ENCODE data around the gene MFNG. TPM values are rescaled to one million over a fixed set of nuclear protein-coding genes. Genes with fewer than 3 reads are reported as not detected.

The MFNG gene
- total RNA-seq, 1 experiment from 2014 or later = 4.5 TPM

- Histone ChIP-seq H3K9ac (ENCODE audit: low read length) (no peak overlapping the region), H3K9me3 (ENCODE audit: control insufficient read depth in 1 of 2, insufficient read depth in 1 of 2, low read depth in 1 of 2, low read length in 2 of 2) (no peaks in the 10 kb centered on the region), H3K4me1 (ENCODE audit: control insufficient read depth in 1 of 2, insufficient read depth in 2 of 2, low read length in 2 of 2) (peaks cover 23 to 44% of the 10 kb centered on the region in 2 experiments), H3K4me3 (replicated peaks in 1 of 2; ENCODE audit: low read depth in 1 of 2, low read length in 2 of 2) (no peak overlapping the region), H3K79me2 (ENCODE audit: insufficient read depth, low read length) (peaks cover 16% of the 10 kb centered on the region; the same call in 1 of the 2 replicates), H2AFZ (ENCODE audit: low read depth, low read length, poor library complexity, severe bottlenecking) (no peak overlapping the region), H4K20me1 (ENCODE audit: insufficient read depth) (no peaks in the 10 kb centered on the region; the same call in 1 of the 2 replicates), H3K9me2 (ENCODE audit: insufficient read depth) (no peaks in the 10 kb centered on the region), H3K27me3 (ENCODE audit: insufficient read depth, low read length) (no peaks in the 10 kb centered on the region), H3K27ac (ENCODE audit: low read depth, low read length) (no peak overlapping the region), H3K36me3 (ENCODE audit: control insufficient read depth in 1 of 2, insufficient read depth in 2 of 2, low read length in 2 of 2) (peaks cover 12 to 33% of the 10 kb centered on the region in 2 experiments), H3K4me2 (ENCODE audit: low read length) (no peak overlapping the region)
- intact Hi-C loops (cut with micrococcal nuclease) = no loop called here
- POLR2A ChIA-PET = no interaction called here
- DNase-seq (ENCODE audit: low read depth, low spot score) (no peak), ATAC-seq (no peak)
- CTCF ChIA-PET = no interaction called here
- RAD21 ChIA-PET (ENCODE audit: low non-redundant PET in 1 of 2, low total read pairs in 2 of 2, uncharacterized antibody in 2 of 2, unreplicated experiment in 2 of 2) = no interaction called here
- BruUV-seq (replicated peaks) = no TSS peak
- no peak for TF ChIP-seq REST (IDR thresholded peaks at IDR 0.05; ENCODE audit: low read depth)
- no peak for TF ChIP-seq ELF1 (IDR thresholded peaks at IDR 0.05; ENCODE audit: borderline replicate concordance, low read depth)
- TF ChIP-seq EZH2phosphoT487 (IDR thresholded peaks at IDR 0.05; ENCODE audit: borderline replicate concordance) = no peak
- TF ChIP-seq ZBTB33 (IDR thresholded peaks at IDR 0.05; ENCODE audit: extremely low read depth, insufficient replicate concordance, low read length) = no peak
- no peak for TF ChIP-seq CTCF (IDR thresholded peaks at IDR 0.05 in 2 of 3, conservative IDR thresholded peaks at IDR 0.05 in 1 of 3; ENCODE audit: borderline replicate concordance in 1 of 3, insufficient read depth in 1 of 3, low read depth in 2 of 3, low read length in 2 of 3)
- no peak for TF ChIP-seq ZFX (IDR thresholded peaks at IDR 0.05)
- TF ChIP-seq ZNF274 (IDR thresholded peaks at IDR 0.05; ENCODE audit: low read depth, low read length) = no peak
- TF ChIP-seq SRF (IDR thresholded peaks at IDR 0.05; ENCODE audit: low read depth) = no peak
Observed at GRCh38 chr22:37510091-37510490, 23.9 kb upstream of the MFNG start.

Measured in HCT116 (cell line).